ENCODE measurements around the gene CIAO3. TPM values are rescaled to one million over a fixed set of nuclear protein-coding genes. Genes with fewer than 3 reads are reported as not detected.

The CIAO3 gene
- total RNA-seq, 1 donor from 2014 or later, result 34.5 TPM

DNA sequence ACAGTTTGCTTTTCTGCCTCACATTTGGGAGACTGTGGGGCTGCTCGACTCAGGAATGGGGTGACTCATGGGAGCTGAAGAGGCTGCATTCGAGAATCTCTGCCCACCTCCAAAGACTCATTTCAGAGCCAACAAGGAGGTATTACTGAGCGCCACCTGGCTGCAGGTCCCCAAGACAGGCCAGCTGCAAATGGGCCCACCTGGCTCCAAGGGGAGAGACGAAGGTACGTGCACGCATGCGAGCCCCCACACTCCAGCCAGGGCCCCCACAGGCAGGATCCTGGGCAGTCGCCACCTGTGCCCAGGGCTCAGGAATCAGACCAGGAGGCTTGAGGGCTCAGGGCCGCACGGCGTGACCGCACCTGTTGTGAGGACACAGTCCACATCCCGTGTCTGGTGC is 7.9 kb downstream of the CIAO3 start:
- TF ChIP-seq, protein P1, sequence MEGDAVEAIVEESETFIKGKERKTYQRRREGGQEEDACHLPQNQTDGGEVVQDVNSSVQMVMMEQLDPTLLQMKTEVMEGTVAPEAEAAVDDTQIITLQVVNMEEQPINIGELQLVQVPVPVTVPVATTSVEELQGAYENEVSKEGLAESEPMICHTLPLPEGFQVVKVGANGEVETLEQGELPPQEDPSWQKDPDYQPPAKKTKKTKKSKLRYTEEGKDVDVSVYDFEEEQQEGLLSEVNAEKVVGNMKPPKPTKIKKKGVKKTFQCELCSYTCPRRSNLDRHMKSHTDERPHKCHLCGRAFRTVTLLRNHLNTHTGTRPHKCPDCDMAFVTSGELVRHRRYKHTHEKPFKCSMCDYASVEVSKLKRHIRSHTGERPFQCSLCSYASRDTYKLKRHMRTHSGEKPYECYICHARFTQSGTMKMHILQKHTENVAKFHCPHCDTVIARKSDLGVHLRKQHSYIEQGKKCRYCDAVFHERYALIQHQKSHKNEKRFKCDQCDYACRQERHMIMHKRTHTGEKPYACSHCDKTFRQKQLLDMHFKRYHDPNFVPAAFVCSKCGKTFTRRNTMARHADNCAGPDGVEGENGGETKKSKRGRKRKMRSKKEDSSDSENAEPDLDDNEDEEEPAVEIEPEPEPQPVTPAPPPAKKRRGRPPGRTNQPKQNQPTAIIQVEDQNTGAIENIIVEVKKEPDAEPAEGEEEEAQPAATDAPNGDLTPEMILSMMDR (IDR thresholded peaks at IDR 0.05; ENCODE audit: insufficient read depth, low read length, poor library complexity, severe bottlenecking), result peak; percentile 27
- no peak for DNase-seq (ENCODE audit: low read depth)
- H3K36me3 ChIP-seq (ENCODE audit: control insufficient read depth, insufficient read depth, low read length), result peaks cover 2% of the 10 kb centered on the region
- no peaks in the 10 kb centered on the region for H3K27me3 ChIP-seq (ENCODE audit: control insufficient read depth, insufficient read depth, low read length)
- no peak overlapping the region for H3K4me3 ChIP-seq (ENCODE audit: low read depth, low read length)

DNA sequence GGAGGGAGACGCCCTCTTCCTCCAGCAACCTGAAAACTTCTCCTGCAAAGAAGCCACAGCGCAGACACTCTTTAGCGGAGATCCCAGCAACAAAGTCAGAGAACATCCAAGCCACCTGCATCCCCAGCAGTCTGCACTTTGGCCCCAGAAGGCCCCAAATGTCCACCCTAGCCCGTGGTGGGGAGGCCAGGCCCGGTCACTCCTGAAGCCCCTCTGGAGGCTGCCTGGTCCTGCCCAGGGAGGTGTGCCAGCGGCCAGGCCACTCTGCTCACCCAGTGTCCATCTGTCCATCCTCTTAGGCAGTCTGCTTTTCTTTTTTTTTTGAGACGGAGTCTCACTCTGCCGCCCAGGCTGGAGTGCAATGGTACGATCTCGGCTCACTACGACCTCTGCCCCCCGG is 8.5 kb downstream of the CIAO3 start:
- Histone ChIP-seq H3K36me3 (ENCODE audit: control insufficient read depth, insufficient read depth, low read length) (peaks cover 2% of the 10 kb centered on the region), H3K27me3 (ENCODE audit: control insufficient read depth, insufficient read depth, low read length) (no peaks in the 10 kb centered on the region), H3K4me3 (ENCODE audit: low read depth, low read length) (no peak overlapping the region)
- TF ChIP-seq, protein P1 (IDR thresholded peaks at IDR 0.05; ENCODE audit: insufficient read depth, low read length, poor library complexity, severe bottlenecking), result no peak
- DNase-seq (ENCODE audit: low read depth), result no peak

DNA sequence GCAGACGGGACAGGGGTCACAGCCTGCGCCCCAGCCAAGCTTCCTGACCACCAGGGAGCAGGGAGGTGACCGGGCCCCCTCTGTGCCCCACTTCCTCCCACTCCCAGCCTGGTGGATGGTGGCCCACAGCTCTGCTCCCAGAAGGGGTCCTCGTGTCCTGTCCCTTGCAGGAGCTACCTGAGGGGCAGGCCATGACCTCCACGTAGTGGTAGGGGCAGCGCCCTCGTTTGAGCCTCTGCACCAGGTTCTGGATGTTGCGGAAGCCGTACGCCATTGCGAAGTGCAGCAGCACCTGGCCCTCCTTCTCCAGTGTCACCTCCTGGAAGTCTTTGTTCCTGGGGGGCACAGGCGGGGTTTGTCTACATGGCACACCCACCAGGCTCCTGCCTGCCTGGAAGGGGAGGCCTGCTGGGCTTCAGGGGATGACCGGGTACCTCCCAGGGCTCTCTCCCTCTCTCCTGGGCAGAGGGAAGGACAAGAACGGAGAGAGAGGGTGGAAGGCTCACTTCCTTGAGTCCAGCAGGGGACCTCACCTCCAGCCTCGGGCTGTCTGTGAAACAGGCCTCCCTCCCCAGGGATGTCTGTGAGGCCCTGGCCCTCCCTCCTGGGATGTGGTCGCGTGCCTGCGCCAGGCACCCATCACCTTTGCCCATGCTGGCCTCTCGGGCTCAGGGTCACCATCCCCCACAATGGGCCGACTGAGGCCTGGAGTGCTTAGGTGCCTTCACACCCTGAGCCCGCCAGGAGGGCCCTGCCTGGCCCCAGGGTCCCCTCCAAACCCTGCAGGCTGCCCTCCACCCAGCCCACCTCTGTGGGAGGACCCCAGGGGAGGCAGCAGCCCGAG is 9.9 kb downstream of the CIAO3 start:
- Histone ChIP-seq H3K27me3 (ENCODE audit: control insufficient read depth, insufficient read depth, low read length) (no peaks in the 10 kb centered on the region), H3K4me3 (ENCODE audit: low read depth, low read length) (no peak overlapping the region), H3K36me3 (ENCODE audit: control insufficient read depth, insufficient read depth, low read length) (peaks cover 2% of the 10 kb centered on the region)
- DNase-seq (ENCODE audit: low read depth), result no peak
- TF ChIP-seq, protein P1 (IDR thresholded peaks at IDR 0.05; ENCODE audit: insufficient read depth, low read length, poor library complexity, severe bottlenecking), result no peak

DNA sequence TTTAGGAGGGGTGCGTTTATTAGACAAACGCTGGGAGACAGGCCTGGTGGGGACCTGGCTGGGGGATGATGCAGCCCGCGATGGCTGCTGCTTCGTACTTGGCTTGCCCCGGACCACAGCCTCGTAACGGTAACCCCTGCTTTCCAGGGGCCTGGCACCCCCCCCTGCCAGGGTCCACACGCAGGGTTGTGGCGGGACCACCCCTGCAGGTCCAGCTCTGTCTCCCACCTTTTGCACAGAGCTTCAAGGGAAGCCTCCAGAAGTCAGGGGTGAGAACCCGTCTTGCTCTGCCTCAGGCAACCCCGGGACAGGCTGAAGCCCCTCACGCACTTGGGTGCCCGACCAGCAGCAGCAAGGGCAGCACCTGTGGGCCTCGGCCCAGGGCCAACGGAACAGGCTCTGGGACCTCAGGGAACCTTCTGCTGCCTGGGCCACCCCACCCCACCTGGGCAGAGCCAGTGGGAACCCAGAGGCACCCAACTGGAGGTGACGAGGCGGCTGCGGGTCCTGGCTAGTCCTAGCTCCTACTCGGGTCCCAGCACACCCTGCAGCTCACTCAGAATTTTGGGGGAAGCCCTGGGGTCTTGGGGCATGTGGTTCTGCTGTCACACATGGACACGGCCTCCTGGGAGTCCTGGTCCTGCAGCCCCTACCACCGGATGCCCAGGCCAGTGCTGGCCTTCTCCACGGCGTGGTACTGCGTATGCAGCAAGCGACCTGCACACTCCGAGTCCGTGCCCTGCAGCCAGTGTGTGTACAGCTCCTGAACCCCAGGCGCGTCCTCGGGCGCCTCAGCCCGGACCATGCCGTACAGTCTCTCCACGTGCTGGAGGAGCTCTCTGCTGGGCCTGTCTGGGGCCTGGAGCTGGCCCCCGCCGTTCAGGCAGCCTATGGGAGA is 10.8 kb downstream of the CIAO3 start:
- H3K27me3 ChIP-seq (ENCODE audit: control insufficient read depth, insufficient read depth, low read length), result no peaks in the 10 kb centered on the region
- TF ChIP-seq, protein P1 (IDR thresholded peaks at IDR 0.05; ENCODE audit: insufficient read depth, low read length, poor library complexity, severe bottlenecking), result no peak
- peaks cover 2% of the 10 kb centered on the region for H3K36me3 ChIP-seq (ENCODE audit: control insufficient read depth, insufficient read depth, low read length)
- H3K4me3 ChIP-seq (ENCODE audit: low read depth, low read length), result no peak overlapping the region
- DNase-seq (ENCODE audit: low read depth), result no peak

DNA sequence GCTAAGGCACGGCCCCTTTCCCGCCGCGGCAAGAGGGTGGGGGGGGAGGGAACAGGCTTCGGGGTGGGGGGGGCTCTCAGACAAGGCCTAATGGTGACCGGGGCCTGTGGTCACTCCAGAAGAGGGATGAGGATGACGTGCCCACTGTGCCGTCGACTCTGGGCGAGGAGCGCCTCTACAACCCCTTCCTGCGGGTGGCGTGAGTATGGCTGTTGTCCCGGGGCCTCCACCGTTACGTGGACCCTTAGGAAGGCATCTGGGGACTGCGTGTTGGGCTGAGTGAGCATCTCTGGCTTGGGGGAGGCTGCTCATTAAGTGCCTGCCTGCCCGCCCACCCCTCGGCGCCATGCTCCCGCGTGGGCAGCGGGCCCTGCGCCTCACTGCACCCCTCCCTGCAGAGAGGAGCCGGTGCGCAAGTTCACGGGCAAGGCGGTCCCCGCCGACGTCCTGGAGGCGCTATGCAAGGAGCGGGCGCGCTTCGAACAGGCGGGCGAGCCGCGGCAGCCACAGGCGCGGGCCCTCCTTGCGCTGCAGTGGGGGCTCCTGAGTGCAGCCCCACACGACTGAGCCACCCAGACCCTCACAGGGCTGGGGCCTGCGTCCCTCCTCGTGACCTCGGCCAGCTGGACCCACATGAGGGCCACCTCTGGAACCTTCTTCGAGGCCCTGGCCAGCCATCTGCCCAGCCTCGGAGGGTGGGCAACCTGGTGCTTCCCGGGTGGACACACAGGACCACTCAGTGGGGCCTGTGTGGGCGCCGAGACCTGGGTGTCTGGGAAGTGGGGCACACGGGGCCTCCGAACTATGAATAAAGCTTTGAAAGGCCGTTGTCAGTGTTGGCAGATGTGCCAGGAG is 11.7 kb downstream of the CIAO3 start:
- TF ChIP-seq, protein P1 (IDR thresholded peaks at IDR 0.05; ENCODE audit: insufficient read depth, low read length, poor library complexity, severe bottlenecking), result no peak
- H3K4me3 ChIP-seq (ENCODE audit: low read depth, low read length), result no peak overlapping the region
- no peaks in the 10 kb centered on the region for H3K27me3 ChIP-seq (ENCODE audit: control insufficient read depth, insufficient read depth, low read length)
- no peak for DNase-seq (ENCODE audit: low read depth)
- peaks cover 2% of the 10 kb centered on the region for H3K36me3 ChIP-seq (ENCODE audit: control insufficient read depth, insufficient read depth, low read length)
